ENCODE data around the gene PCNX3. TPM values are rescaled to one million over a fixed set of nuclear protein-coding genes. Genes with fewer than 3 reads are reported as not detected.

PCNX3 gene
- 22.5 to 37.8 TPM (median 36.0 TPM) in 5 replicates for total RNA-seq (2022; extraction: Qiagen RNA extraction)

DNA sequence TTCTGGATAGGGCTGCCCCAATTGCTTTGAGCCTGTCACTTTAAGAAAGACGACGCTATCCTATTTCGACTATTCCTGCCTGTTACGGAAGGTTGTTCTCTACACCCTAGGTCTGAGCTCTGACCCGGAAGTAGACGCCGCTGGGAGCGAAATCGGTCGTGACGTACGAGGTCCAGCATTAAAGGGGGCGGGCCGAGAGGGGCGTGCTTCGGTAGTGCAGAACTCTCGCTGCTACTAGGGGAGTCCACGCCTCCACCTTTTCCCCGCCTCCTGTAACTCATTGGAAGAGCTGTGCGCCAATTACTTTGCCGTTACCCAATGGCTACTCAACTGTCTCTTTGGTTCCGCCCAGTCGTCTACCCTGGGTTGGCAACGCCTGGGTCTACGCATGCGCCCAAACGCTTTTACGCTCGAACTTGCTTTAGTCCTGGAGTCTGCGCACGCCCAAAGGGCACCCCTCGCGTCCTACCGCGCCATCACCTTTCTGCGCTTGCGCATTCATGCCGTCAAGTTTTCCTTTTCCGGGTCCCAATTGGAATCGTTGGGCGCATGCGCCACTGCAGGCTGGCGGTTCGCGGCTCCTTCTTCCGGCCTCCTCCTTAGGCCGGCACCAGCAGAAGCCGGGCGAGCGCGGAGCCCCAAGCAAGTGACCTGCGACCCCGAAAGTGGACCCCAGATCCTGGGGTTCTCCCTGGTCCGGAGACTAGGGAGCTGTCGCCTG is at the start of gene PCNX3:
Gene PCNX3, plus strand, starts transcription at position 548 of the 721 bp plus-strand sequence. CDS start 536 bp downstream, outside the sequence.

DNA sequence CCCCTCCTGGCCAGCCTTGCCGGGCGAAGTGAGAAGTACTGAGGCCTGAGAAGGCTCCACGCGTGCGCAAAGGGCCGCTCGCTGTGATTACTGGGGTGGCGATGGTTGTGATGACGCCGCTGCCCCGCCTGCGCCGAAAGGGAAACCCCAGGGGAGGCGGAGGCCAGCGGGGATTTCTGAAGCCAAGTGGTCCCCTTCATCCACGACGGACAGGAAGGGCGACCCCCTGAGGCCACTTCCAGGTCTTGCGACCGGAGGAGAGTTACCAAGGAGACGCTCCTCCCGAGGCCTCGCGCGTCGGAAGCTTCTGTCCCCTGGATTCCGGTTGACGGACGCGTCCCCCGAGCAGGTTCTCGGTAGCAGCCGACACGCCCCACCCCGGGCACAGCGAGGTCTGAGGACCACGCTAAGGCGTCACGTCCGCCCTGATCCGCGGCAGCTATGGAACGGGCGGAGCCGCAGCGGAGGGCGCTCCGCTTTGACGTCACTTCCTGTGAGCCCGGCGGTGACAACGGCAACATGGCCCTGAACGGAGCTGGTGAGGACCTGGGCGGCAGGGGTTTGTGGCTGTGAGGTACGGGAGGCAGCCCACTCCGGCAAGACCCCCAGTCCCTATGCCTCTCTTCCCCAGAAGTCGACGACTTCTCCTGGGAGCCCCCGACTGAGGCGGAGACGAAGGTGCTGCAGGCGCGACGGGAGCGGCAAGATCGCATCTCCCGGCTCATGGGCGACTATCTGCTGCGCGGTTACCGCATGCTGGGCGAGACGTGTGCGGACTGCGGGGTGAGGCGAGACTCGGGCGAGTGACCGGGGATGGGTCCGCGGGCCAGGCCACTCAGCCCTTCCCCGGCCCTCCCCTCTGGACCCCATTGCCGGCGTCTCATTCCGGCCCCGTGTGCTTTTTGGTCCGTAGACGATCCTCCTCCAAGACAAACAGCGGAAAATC is 45.3 kb upstream of the PCNX3 start, which contains the start of gene ZNRD2:
Gene ZNRD2, plus strand, starts transcription at position 505 of the 946 bp plus-strand sequence. Its CDS starts 15 bp downstream, at position 520.

DNA sequence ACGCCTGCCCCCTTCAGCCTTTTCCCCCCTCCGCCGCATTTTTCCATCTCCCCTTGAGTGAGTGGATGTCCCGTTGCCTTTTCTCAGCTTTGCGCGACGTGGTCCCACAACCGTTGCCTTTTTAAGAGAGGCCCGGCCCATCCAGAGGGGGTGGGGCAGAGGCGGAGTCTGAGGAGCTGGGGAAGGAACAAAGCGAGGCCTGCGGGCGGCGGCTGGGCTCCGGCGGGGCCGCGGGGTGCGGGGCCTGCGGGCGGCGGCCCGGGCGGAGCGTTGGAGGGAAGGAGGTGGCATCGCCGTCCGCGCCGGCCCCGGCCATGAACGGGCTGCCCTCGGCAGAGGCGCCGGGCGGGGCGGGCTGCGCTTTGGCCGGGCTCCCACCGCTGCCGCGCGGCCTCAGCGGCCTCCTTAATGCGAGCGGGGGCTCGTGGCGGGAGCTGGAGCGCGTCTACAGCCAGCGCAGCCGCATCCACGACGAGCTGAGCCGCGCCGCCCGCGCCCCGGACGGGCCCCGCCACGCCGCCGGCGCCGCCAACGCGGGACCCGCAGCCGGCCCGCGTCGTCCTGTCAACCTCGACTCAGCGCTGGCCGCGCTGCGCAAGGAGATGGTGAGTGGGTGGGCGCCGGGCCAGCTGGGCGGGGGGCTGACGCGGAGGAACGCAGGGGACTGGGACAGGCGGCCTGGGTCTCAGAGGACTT is 43.1 kb upstream of the PCNX3 start, which contains the start of gene FAM89B:
Gene FAM89B, plus strand, starts transcription at position 183 of the 696 bp plus-strand sequence. Its CDS starts 132 bp downstream, at position 315.

GRCh38 chr11:65575568-65576231 is 39.9 kb upstream of the PCNX3 start, which contains the start of gene EHBP1L1:
EHBP1L1 (plus strand) TSS chr11:65576053; CDS start chr11:65576303, 250 bp downstream.

DNA sequence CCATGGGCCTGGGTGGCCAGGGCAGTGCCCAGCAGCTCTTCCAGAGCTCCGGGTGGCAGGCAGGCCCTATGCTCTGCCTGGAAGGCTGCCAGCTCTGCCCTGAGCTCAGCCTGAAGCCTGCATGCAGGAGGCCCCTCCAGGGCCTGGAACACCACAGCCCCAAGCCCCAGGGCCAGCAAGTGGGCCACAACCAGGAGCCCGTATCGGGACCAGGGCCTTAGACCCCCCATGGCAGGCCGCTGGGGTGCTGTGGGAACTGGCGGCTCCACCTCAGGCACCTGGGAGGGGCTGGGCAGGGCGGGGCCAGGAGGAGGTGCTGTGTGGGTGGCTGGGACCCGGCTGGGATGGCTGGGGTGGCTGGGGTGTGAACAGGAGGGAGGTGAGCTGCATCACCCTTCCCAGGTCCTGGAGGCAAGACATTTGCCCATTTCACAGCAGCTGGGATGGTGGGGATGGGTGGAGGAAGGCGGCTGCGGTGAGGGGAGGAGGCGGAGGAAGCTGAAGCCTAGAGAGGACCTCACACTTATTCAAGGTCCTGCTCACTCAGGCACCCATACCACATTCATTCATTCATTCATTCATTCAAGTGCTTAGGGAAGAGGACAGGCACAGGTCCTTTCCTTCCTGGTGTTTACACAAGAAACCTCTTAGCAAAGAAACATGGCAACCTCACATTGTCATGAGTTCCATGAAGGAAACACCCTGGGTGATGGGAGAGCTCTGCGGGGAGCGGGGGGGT is 19.9 kb upstream of the PCNX3 start, which contains the start of gene KCNK7:
Gene KCNK7, minus strand, starts transcription at position 258 of the 739 bp plus-strand sequence. Its CDS starts 28 bp downstream, at position 230.

GRCh38 chr11:65637794-65638419 is 22.3 kb downstream of the PCNX3 start, which contains the start of gene SIPA1:
SIPA1 (plus strand) TSS chr11:65638101; CDS start chr11:65640922, 2,821 bp downstream.

DNA sequence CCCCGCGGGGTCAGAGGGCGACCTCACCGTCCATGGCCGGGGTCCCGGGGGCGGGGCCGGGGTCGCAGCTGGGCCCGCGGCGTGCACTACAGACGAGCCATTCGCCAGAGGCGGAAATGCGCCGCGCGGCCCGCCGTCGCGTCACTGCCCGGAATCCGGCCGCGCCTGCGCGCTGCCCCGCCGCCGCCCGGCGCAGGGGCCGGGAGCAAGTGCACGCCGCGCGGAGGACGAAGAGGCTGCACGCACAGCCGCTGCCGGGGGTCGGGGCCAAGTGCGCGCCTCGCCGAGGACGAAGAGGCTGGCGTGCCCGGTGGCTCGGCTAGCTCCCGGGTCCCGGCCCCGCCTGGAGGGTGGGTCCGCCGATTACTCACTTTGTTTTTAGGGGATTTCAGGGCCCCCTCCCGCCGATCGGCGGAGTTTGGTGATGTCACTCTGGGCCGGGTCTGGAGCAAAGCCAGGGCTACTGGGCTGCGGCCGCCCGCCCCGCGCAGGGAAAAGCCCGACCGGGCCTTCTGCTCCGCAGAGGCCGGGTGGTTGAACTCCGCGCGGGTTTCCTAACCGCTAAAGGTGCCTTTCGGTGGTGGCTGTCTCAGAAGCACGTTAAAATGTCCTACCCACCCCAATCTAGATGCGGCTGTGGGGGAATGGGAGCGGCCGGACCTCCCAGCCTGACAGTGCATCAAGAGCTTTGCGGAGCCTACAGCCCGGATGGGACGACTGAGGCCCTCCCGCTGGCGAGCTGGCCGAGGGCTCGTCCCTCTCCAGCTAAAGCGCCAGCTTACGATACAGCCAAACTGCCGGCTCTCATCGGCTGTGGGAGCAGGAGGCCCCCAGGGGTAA is 47.4 kb downstream of the PCNX3 start, which contains the start of gene RELA:
Gene RELA, minus strand, starts transcription at position 118 of the 840 bp plus-strand sequence. Its CDS starts 84 bp downstream, at position 34.

Other genes with a start within 250 kb of the PCNX3 start
- 10.7 to 16.6 TPM (median 15.4 TPM) in 5 replicates for gene SLC25A45, start 233.1 kb upstream of the PCNX3 start, total RNA-seq (2022; extraction: Qiagen RNA extraction)
- gene FRMD8, start 229.1 kb upstream of the PCNX3 start, total RNA-seq (2022; extraction: Qiagen RNA extraction), result 34.3 to 52.8 TPM (median 49.7 TPM) in 5 replicates
- 91.2 to 211 TPM (median 154 TPM) in 5 replicates for gene NEAT1, start 193.0 kb upstream of the PCNX3 start, total RNA-seq (2022; extraction: Qiagen RNA extraction)
- gene MALAT1, start 116.7 kb upstream of the PCNX3 start, total RNA-seq (2022; extraction: Qiagen RNA extraction), result 47.0 to 89.3 TPM (median 68.8 TPM) in 5 replicates
- 42.4 to 62.3 TPM (median 60.2 TPM) in 5 replicates for gene SCYL1, start 90.7 kb upstream of the PCNX3 start, total RNA-seq (2022; extraction: Qiagen RNA extraction)
- 67.3 to 123 TPM (median 91.4 TPM) in 5 replicates for gene LTBP3, start 57.4 kb upstream of the PCNX3 start, total RNA-seq (2022; extraction: Qiagen RNA extraction)
- 67.2 to 80.5 TPM (median 71.2 TPM) in 5 replicates for gene ZNRD2, start 45.3 kb upstream of the PCNX3 start, total RNA-seq (2022; extraction: Qiagen RNA extraction)
- gene FAM89B, start 43.2 kb upstream of the PCNX3 start, total RNA-seq (2022; extraction: Qiagen RNA extraction), result 24.8 to 42.2 TPM (median 34.4 TPM) in 5 replicates
- gene EHBP1L1, start 39.7 kb upstream of the PCNX3 start, total RNA-seq (2022; extraction: Qiagen RNA extraction), result 20.8 to 32.9 TPM (median 28.8 TPM) in 5 replicates
- 0.21 to 0.59 TPM (median 0.45 TPM) in 5 replicates for gene KCNK7, start 20.0 kb upstream of the PCNX3 start, total RNA-seq (2022; extraction: Qiagen RNA extraction)
- gene MAP3K11, start 1.6 kb upstream of the PCNX3 start, total RNA-seq (2022; extraction: Qiagen RNA extraction), result 39.9 to 50.8 TPM (median 46.4 TPM) in 5 replicates
- 9.4 to 16.4 TPM (median 15.6 TPM) in 5 replicates for gene SIPA1, start 22.3 kb downstream of the PCNX3 start, total RNA-seq (2022; extraction: Qiagen RNA extraction)
- 58.7 to 77.6 TPM (median 77.2 TPM) in 5 replicates for gene RELA, start 47.1 kb downstream of the PCNX3 start, total RNA-seq (2022; extraction: Qiagen RNA extraction)
- gene KAT5, start 96.5 kb downstream of the PCNX3 start, total RNA-seq (2022; extraction: Qiagen RNA extraction), result 43.0 to 54.7 TPM (median 52.9 TPM) in 5 replicates
- 22.8 to 46.0 TPM (median 44.1 TPM) in 5 replicates for gene RNASEH2C, start 105.0 kb downstream of the PCNX3 start, total RNA-seq (2022; extraction: Qiagen RNA extraction)
- 7.5 to 12.1 TPM (median 10.0 TPM) in 5 replicates for gene AP5B1, start 165.2 kb downstream of the PCNX3 start, total RNA-seq (2022; extraction: Qiagen RNA extraction)
- 0.05 to 0.12 TPM (median 0.08 TPM) in 5 replicates for gene OVOL1, start 171.3 kb downstream of the PCNX3 start, total RNA-seq (2022; extraction: Qiagen RNA extraction)
- gene SNX32, start 218.2 kb downstream of the PCNX3 start, total RNA-seq (2022; extraction: Qiagen RNA extraction), result 0.03 to 0.08 TPM (median 0.04 TPM) in 3 of 5 replicates, not detected in the others
- gene CFL1, start 242.4 kb downstream of the PCNX3 start, total RNA-seq (2022; extraction: Qiagen RNA extraction), result 2,038 to 2,379 TPM (median 2,208 TPM) in 5 replicates
- gene MUS81, start 244.7 kb downstream of the PCNX3 start, total RNA-seq (2022; extraction: Qiagen RNA extraction), result 22.6 to 34.8 TPM (median 32.1 TPM) in 5 replicates